Measurements from ENCODE around the gene DNAJC4.
"Not testable (repeated sequence)": the region's sequence is repeated elsewhere in the genome, so short reads cannot be mapped to it uniquely, and the experiment has no call there.

The DNAJC4 gene

GRCh38 chr11:64246621-64246870 lies 16.2 kb downstream of the DNAJC4 start:
- not testable (repeated sequence) for DNase-seq

GRCh38 chr11:64246871-64247728 lies 16.8 kb downstream of the DNAJC4 start, which contains the start of gene PPP1R14B:
TSS of gene PPP1R14B (minus strand) at chr11:64246943. CDS start at chr11:64246673, 270 bp downstream.
- DNase-seq, result peak; percentile 96

GRCh38 chr11:64247729-64248531 lies 17.6 kb downstream of the DNAJC4 start:
- DNase-seq, result no peak

- DNase-seq, result no peak
Observed at GRCh38 chr11:64248578-64248977, 18.2 kb downstream of the DNAJC4 start.

- no peak for DNase-seq
Observed at GRCh38 chr11:64249038-64249437, 18.7 kb downstream of the DNAJC4 start.

- no peak for DNase-seq
Observed at GRCh38 chr11:64249563-64250414, 19.4 kb downstream of the DNAJC4 start.

GRCh38 chr11:64250415-64251015 lies 20.2 kb downstream of the DNAJC4 start:
- DNase-seq, result peak; percentile 65

GRCh38 chr11:64251016-64251752 lies 20.8 kb downstream of the DNAJC4 start, which contains the start of gene PLCB3:
TSS of gene PLCB3 (plus strand) at chr11:64251530. CDS start at chr11:64251650, 120 bp downstream.
- DNase-seq, result peak; percentile 68

- no peak for DNase-seq
Observed at GRCh38 chr11:64251753-64252002, 21.3 kb downstream of the DNAJC4 start.

- peak; percentile 54 for DNase-seq
Observed at GRCh38 chr11:64252003-64252872, 21.9 kb downstream of the DNAJC4 start.

- DNase-seq, result no peak
Observed at GRCh38 chr11:64253043-64253442, 22.7 kb downstream of the DNAJC4 start.

GRCh38 chr11:64253481-64253880 lies 23.1 kb downstream of the DNAJC4 start:
- DNase-seq, result no peak

GRCh38 chr11:64254326-64254725 lies 24.0 kb downstream of the DNAJC4 start:
- no peak for DNase-seq

GRCh38 chr11:64255135-64256128 lies 25.1 kb downstream of the DNAJC4 start:
- DNase-seq, result no peak

GRCh38 chr11:64256300-64256699 lies 26.0 kb downstream of the DNAJC4 start:
- DNase-seq, result no peak

- DNase-seq, result no peak
Observed at GRCh38 chr11:64258356-64258755, 28.0 kb downstream of the DNAJC4 start.

GRCh38 chr11:64258946-64259532 lies 28.7 kb downstream of the DNAJC4 start:
- no peak for DNase-seq

GRCh38 chr11:64259533-64260067 lies 29.3 kb downstream of the DNAJC4 start:
- DNase-seq, result no peak

- DNase-seq, result no peak
Observed at GRCh38 chr11:64260147-64260708, 29.9 kb downstream of the DNAJC4 start.

All from hematopoietic multipotent progenitor cell treated with erythropoietin and hydrocortisone succinate and interleukin-3 and kit ligand, for 4 days (in vitro differentiated cells).